SK-N-SH (cell line): ENCODE data around the gene NCS1. TPM values are rescaled to one million over a fixed set of nuclear protein-coding genes. Genes with fewer than 3 reads are reported as not detected.

ENCODE experiments used
- CTCF ChIA-PET: fragments of 300-600, 350-600 bp; formaldehyde crosslinking; extraction: SDS; loops from one replicate; lab custom pipeline; 2021; lab: Yijun Ruan, JAX
- POLR2A ChIA-PET: fragments of 350-600 bp; sonication (Branson Sonifier 250); formaldehyde crosslinking; extraction: SDS; loops from one replicate; lab custom pipeline; 2020; ENCODE audit warnings: antibody characterized with exemption, inconsistent platforms; lab: Yijun Ruan, JAX
- DNase-seq: peaks from one replicate; pipeline ENCODE4 v3.0.0; 2012
- H2AFZ ChIP-seq: fragments of 200-600 bp; sonication (generic); 2 replicates; pipeline ENCODE4 v1.8.1; 2016; ENCODE audit warnings: antibody characterized with exemption, mild to moderate bottlenecking, low read depth
- H3F3A ChIP-seq: fragments of 200-600 bp; sonication (generic); replicated peaks from 2 replicates; pipeline ENCODE3; 2016; ENCODE audit warnings: antibody characterized with exemption, mild to moderate bottlenecking; ENCODE audit not compliant: insufficient read depth
- H3K27ac ChIP-seq, 2 experiments: fragments of 200-500 bp in 1 of 2; fragments of 200-600 bp in 1 of 2; sonication (Bioruptor generic) in 1 of 2; sonication (generic), shearing (Covaris generic) in 1 of 2; 2 replicates each; pipeline versions ENCODE4 v1.5.1 to v1.6.1; 2014 to 2016; ENCODE audit warnings: low read depth in 2 of 2, inconsistent platforms in 1 of 2, low read length in 1 of 2, mild to moderate bottlenecking in 1 of 2, mixed read lengths in 1 of 2
- H3K27me3 ChIP-seq: fragments of 200-600 bp; sonication (generic), shearing (Covaris generic); 2 replicates; pipeline ENCODE4 v1.6.1; 2016; ENCODE audit warnings: mixed run types; ENCODE audit not compliant: insufficient read depth
- H3K36me3 ChIP-seq, 2 experiments: fragments of 200-500 bp in 1 of 2; fragments of 200-600 bp in 1 of 2; sonication (Bioruptor generic) in 1 of 2; sonication (generic) in 1 of 2; replicated peaks in 1 of 2; 2 replicates each; pipeline versions ENCODE3 to v1.5.1; 2014 to 2016; ENCODE audit warnings: low read length in 1 of 2, mild to moderate bottlenecking in 1 of 2; ENCODE audit not compliant: insufficient read depth in 2 of 2, control insufficient read depth in 1 of 2
- H3K4me1 ChIP-seq, 2 experiments: fragments of 200-500 bp in 1 of 2; fragments of 200-600 bp in 1 of 2; sonication (Bioruptor generic) in 1 of 2; sonication (generic), shearing (Covaris generic) in 1 of 2; 2 replicates each; pipeline versions ENCODE4 v1.5.1 to v1.6.1; 2014 to 2016; ENCODE audit warnings: low read depth in 1 of 2, low read length in 1 of 2, mixed run types in 1 of 2; ENCODE audit not compliant: insufficient read depth in 2 of 2, control insufficient read depth in 1 of 2
- H3K4me2 ChIP-seq: fragments of 200-600 bp; sonication (generic), shearing (Covaris generic); 2 replicates; pipeline ENCODE4 v1.6.1; 2017; ENCODE audit warnings: mixed run types
- H3K4me3 ChIP-seq, 2 experiments: fragments of 200-500 bp in 1 of 2; fragments of 200-600 bp in 1 of 2; sonication (Bioruptor generic) in 1 of 2; sonication (generic), shearing (Covaris generic) in 1 of 2; 2 replicates each; pipeline versions ENCODE4 v1.5.1 to v1.8.1; 2014 to 2016; ENCODE audit warnings: low read depth in 2 of 2, inconsistent platforms in 1 of 2, low read length in 1 of 2, mild to moderate bottlenecking in 1 of 2, mixed read lengths in 1 of 2, moderate library complexity in 1 of 2
- H3K79me2 ChIP-seq: fragments of 200-600 bp; sonication (generic); 2 replicates; pipeline ENCODE4 v1.8.1; 2017; ENCODE audit warnings: mild to moderate bottlenecking; ENCODE audit not compliant: insufficient read depth
- H3K9ac ChIP-seq: fragments of 200-600 bp; sonication (generic); 2 replicates; pipeline ENCODE4 v1.6.1; 2017; ENCODE audit warnings: mixed run types
- H3K9me2 ChIP-seq: fragments of 200-600 bp; sonication (generic); 2 replicates; pipeline ENCODE4 v1.6.1; 2017; ENCODE audit warnings: mixed run types
- H3K9me3 ChIP-seq: fragments of 200-600 bp; sonication (generic); 2 replicates; pipeline ENCODE4 v1.6.1; 2017; ENCODE audit warnings: mixed run types, mild to moderate bottlenecking, moderate library complexity
- H4K20me1 ChIP-seq: fragments of 200-600 bp; sonication (generic); 2 replicates; pipeline ENCODE4 v1.6.1; 2017; ENCODE audit warnings: mild to moderate bottlenecking, mixed run types; ENCODE audit not compliant: insufficient read depth
- EP300 ChIP-seq, 2 experiments: IDR thresholded peaks; 2 replicates each; pipeline versions ENCODE4 v1.4.0 to v1.6.1; 2012; ENCODE audit warnings: borderline replicate concordance in 1 of 2, low read depth in 1 of 2, low read length in 1 of 2
- EZH2phosphoT487 ChIP-seq: fragments of 200-600 bp; sonication (generic); IDR thresholded peaks from 2 replicates; pipeline ENCODE4 v1.6.1; 2017; ENCODE audit warnings: low read depth, mixed run types, mild to moderate bottlenecking, antibody characterized with exemption, moderate library complexity, borderline replicate concordance
- FOXJ3 ChIP-seq: sonication (generic); formaldehyde crosslinking; IDR thresholded peaks from 2 replicates; pipeline ENCODE4 v1.5.1; 2020; ENCODE audit warnings: mild to moderate bottlenecking, missing genetic modification reagents
- MEF2A ChIP-seq: IDR thresholded peaks from 2 replicates; pipeline ENCODE4 v1.4.0; 2012; ENCODE audit warnings: low read depth, borderline replicate concordance
- NFIC ChIP-seq: IDR thresholded peaks from 2 replicates; pipeline ENCODE4 v1.4.0; 2012; ENCODE audit warnings: borderline replicate concordance
- RCOR1 ChIP-seq: fragments of 150-350 bp; IDR thresholded peaks from 2 replicates; pipeline ENCODE4 v1.6.1; 2017; ENCODE audit warnings: antibody characterized with exemption, low read length
- RXRA ChIP-seq: IDR thresholded peaks from 2 replicates; pipeline ENCODE4 v1.4.0; 2012; ENCODE audit warnings: low read depth, mild to moderate bottlenecking, borderline replicate concordance
- SIN3A ChIP-seq: IDR thresholded peaks from 2 replicates; pipeline ENCODE4 v1.6.1; 2012; ENCODE audit warnings: low read depth, mild to moderate bottlenecking, low read length, moderate library complexity, borderline replicate concordance
- YY1 ChIP-seq: IDR thresholded peaks from 2 replicates; pipeline ENCODE4 v1.4.0; 2012; ENCODE audit warnings: low read depth, mild to moderate bottlenecking
- WGBS: methylation state at CpG from one replicate; pipeline ENCODE4 v1.1.6; 2017; ENCODE audit warnings: low lambda C conversion rate; 5-methylcytosine and 5-hydroxymethylcytosine counted together
- polyA plus RNA-seq, 3 experiments: library from polyadenylated mRNA; depleted of rRNA; stranded (reverse); fragments of >200 nt; gene quantifications; 2 replicates each; pipeline ENCODE4 v1.2.3, GENCODE V29; 2012
- TF ChIP-seq, protein P1 (sequence below): IDR thresholded peaks from 2 replicates; pipeline ENCODE4 v1.4.0; 2012; ENCODE audit warnings: low read depth, borderline replicate concordance
- TF ChIP-seq, protein P2 (sequence below): fragments of 150-350 bp; IDR thresholded peaks from 2 replicates; pipeline ENCODE4 v1.6.1; 2017; ENCODE audit warnings: antibody characterized with exemption, low read length, low read depth, borderline replicate concordance
- TF ChIP-seq, protein P3 (sequence below): fragments of 200-600 bp; sonication (generic); IDR thresholded peaks from 2 replicates; pipeline ENCODE4 v1.6.1; 2017; ENCODE audit warnings: antibody characterized with exemption, mild to moderate bottlenecking, moderate library complexity
- TF ChIP-seq, protein P4 (sequence below): IDR thresholded peaks from 2 replicates; pipeline ENCODE4 v1.6.1; 2012; ENCODE audit warnings: mild to moderate bottlenecking, low read depth, low read length, moderate library complexity

Gene NCS1
- polyA plus RNA-seq, 1 of the 3 experiments (the other 2 are of a cell fraction), result 40.6 TPM

GRCh38 chr9:130122456-130122855 lies 49.7 kb upstream of the NCS1 start (continued):
- TF ChIP-seq, protein P1, sequence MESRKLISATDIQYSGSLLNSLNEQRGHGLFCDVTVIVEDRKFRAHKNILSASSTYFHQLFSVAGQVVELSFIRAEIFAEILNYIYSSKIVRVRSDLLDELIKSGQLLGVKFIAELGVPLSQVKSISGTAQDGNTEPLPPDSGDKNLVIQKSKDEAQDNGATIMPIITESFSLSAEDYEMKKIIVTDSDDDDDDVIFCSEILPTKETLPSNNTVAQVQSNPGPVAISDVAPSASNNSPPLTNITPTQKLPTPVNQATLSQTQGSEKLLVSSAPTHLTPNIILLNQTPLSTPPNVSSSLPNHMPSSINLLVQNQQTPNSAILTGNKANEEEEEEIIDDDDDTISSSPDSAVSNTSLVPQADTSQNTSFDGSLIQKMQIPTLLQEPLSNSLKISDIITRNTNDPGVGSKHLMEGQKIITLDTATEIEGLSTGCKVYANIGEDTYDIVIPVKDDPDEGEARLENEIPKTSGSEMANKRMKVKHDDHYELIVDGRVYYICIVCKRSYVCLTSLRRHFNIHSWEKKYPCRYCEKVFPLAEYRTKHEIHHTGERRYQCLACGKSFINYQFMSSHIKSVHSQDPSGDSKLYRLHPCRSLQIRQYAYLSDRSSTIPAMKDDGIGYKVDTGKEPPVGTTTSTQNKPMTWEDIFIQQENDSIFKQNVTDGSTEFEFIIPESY, result no peak

GRCh38 chr9:130124085-130124860 lies 47.9 kb upstream of the NCS1 start:
- Histone ChIP-seq H3K4me2 (no peak overlapping the region), H3K4me1 (peaks cover 13 to 15% of the 10 kb centered on the region in 2 experiments), H3K36me3 (peaks cover 9 to 18% of the 10 kb centered on the region in 2 experiments), H3K9me2 (no peaks in the 10 kb centered on the region), H3K27me3 (no peaks in the 10 kb centered on the region), H3K27ac (no peak overlapping the region), H3K4me3 (no peak overlapping the region), H3K9me3 (no peaks in the 10 kb centered on the region), H4K20me1 (no peaks in the 10 kb centered on the region), H2AFZ (no peak overlapping the region), H3K79me2 (no peaks in the 10 kb centered on the region; the same call in 1 of the 2 replicates), H3F3A (peaks cover 25% of the 10 kb centered on the region), H3K9ac (no peak overlapping the region)
- TF ChIP-seq, protein P2, sequence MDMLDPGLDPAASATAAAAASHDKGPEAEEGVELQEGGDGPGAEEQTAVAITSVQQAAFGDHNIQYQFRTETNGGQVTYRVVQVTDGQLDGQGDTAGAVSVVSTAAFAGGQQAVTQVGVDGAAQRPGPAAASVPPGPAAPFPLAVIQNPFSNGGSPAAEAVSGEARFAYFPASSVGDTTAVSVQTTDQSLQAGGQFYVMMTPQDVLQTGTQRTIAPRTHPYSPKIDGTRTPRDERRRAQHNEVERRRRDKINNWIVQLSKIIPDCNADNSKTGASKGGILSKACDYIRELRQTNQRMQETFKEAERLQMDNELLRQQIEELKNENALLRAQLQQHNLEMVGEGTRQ, result no peak
- TF ChIP-seq, protein P1, result no peak
- TF ChIP-seq SIN3A (no peak), EZH2phosphoT487 (no peak), RCOR1 (no peak), RXRA (no peak), FOXJ3 (CRISPR knock-in tag) (no peak), EP300 (IDR thresholded peaks at IDR 0.05; ENCODE audit: borderline replicate concordance in 1 of 2, low read depth in 1 of 2, low read length in 1 of 2) (no peak), YY1 (no peak), NFIC (no peak), MEF2A (no peak)
- TF ChIP-seq, protein P3, sequence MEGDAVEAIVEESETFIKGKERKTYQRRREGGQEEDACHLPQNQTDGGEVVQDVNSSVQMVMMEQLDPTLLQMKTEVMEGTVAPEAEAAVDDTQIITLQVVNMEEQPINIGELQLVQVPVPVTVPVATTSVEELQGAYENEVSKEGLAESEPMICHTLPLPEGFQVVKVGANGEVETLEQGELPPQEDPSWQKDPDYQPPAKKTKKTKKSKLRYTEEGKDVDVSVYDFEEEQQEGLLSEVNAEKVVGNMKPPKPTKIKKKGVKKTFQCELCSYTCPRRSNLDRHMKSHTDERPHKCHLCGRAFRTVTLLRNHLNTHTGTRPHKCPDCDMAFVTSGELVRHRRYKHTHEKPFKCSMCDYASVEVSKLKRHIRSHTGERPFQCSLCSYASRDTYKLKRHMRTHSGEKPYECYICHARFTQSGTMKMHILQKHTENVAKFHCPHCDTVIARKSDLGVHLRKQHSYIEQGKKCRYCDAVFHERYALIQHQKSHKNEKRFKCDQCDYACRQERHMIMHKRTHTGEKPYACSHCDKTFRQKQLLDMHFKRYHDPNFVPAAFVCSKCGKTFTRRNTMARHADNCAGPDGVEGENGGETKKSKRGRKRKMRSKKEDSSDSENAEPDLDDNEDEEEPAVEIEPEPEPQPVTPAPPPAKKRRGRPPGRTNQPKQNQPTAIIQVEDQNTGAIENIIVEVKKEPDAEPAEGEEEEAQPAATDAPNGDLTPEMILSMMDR, result no peak
- TF ChIP-seq, protein P4, sequence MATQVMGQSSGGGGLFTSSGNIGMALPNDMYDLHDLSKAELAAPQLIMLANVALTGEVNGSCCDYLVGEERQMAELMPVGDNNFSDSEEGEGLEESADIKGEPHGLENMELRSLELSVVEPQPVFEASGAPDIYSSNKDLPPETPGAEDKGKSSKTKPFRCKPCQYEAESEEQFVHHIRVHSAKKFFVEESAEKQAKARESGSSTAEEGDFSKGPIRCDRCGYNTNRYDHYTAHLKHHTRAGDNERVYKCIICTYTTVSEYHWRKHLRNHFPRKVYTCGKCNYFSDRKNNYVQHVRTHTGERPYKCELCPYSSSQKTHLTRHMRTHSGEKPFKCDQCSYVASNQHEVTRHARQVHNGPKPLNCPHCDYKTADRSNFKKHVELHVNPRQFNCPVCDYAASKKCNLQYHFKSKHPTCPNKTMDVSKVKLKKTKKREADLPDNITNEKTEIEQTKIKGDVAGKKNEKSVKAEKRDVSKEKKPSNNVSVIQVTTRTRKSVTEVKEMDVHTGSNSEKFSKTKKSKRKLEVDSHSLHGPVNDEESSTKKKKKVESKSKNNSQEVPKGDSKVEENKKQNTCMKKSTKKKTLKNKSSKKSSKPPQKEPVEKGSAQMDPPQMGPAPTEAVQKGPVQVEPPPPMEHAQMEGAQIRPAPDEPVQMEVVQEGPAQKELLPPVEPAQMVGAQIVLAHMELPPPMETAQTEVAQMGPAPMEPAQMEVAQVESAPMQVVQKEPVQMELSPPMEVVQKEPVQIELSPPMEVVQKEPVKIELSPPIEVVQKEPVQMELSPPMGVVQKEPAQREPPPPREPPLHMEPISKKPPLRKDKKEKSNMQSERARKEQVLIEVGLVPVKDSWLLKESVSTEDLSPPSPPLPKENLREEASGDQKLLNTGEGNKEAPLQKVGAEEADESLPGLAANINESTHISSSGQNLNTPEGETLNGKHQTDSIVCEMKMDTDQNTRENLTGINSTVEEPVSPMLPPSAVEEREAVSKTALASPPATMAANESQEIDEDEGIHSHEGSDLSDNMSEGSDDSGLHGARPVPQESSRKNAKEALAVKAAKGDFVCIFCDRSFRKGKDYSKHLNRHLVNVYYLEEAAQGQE, result no peak
- WGBS, result 88% methylated on average over 5 of the region's 7 CpGs
- DNase-seq, result no peak
- ChIA-PET POLR2A (no interaction called here), CTCF (interaction anchor here (0.6 to 2.3 kb wide), 8 partner anchors 16 to 122 kb away, joined by 3 to 9 read pairs (median 4); no protein-coding TSS in a partner anchor)
